HG02763 (cell line): Measurements from ENCODE around the gene RASAL2.
"Not testable (repeated sequence)": the region's sequence is repeated elsewhere in the genome, so short reads cannot be mapped to it uniquely, and the experiment has no call there.

Experiments
- ATAC-seq: cut with Tn5 transposase; IDR thresholded peaks from one replicate; pipeline ENCODE4 v1.9.1; 2021; ENCODE audit warnings: mild to moderate bottlenecking, moderate library complexity; ENCODE audit not compliant: unreplicated experiment

Gene RASAL2

GRCh38 chr1:178220094-178220493 lies 126.2 kb downstream of the RASAL2 start:
- no peak for ATAC-seq

- no peak for ATAC-seq
These were observed 129.4 kb downstream of the RASAL2 start for GRCh38 chr1:178223289-178223688.

- ATAC-seq, result no peak
These were observed 130.5 kb downstream of the RASAL2 start for GRCh38 chr1:178224358-178224757.

- no peak for ATAC-seq
These were observed 137.0 kb downstream of the RASAL2 start for GRCh38 chr1:178230881-178231409.

GRCh38 chr1:178232108-178232507 lies 138.2 kb downstream of the RASAL2 start:
- ATAC-seq, result no peak

- ATAC-seq, result no peak
These were observed 139.0 kb downstream of the RASAL2 start for GRCh38 chr1:178232949-178233348.

GRCh38 chr1:178237121-178237520 lies 143.2 kb downstream of the RASAL2 start:
- no peak for ATAC-seq

GRCh38 chr1:178238722-178239510 lies 145.0 kb downstream of the RASAL2 start:
- no peak for ATAC-seq

- ATAC-seq, result no peak
These were observed 147.2 kb downstream of the RASAL2 start for GRCh38 chr1:178241057-178241456.

- ATAC-seq, result no peak
These were observed 147.9 kb downstream of the RASAL2 start for GRCh38 chr1:178241837-178242236.

GRCh38 chr1:178243119-178243518 lies 149.2 kb downstream of the RASAL2 start:
- no peak for ATAC-seq

GRCh38 chr1:178243890-178244289 lies 150.0 kb downstream of the RASAL2 start:
- no peak for ATAC-seq

- not testable (repeated sequence) for ATAC-seq
These were observed 154.4 kb downstream of the RASAL2 start for GRCh38 chr1:178248284-178248683.

- not testable (repeated sequence) for ATAC-seq
These were observed 159.7 kb downstream of the RASAL2 start for GRCh38 chr1:178253581-178253980.

- no peak for ATAC-seq
These were observed 160.5 kb downstream of the RASAL2 start for GRCh38 chr1:178254433-178254832.

GRCh38 chr1:178258536-178258935 lies 164.6 kb downstream of the RASAL2 start:
- ATAC-seq, result no peak

- no peak for ATAC-seq
These were observed 168.2 kb downstream of the RASAL2 start for GRCh38 chr1:178262120-178262500.

GRCh38 chr1:178263341-178263740 lies 169.4 kb downstream of the RASAL2 start:
- ATAC-seq, result no peak

- no peak for ATAC-seq
These were observed 172.2 kb downstream of the RASAL2 start for GRCh38 chr1:178266113-178266512.

GRCh38 chr1:178266619-178267066 lies 172.7 kb downstream of the RASAL2 start:
- ATAC-seq, result no peak

- no peak for ATAC-seq
These were observed 173.8 kb downstream of the RASAL2 start for GRCh38 chr1:178267646-178268094.

GRCh38 chr1:178271471-178271870 lies 177.6 kb downstream of the RASAL2 start:
- ATAC-seq, result no peak
